HEK293 (cell line): Measurements from ENCODE around the gene UBIAD1.

Experiments used
- CTCF ChIA-PET: fragments of 350-600 bp; formaldehyde crosslinking; extraction: SDS; loops from one replicate; lab custom pipeline; 2021; ENCODE audit warnings: antibody characterized with exemption; lab: Yijun Ruan, JAX
- POLR2A ChIA-PET: fragments of 300-600 bp; formaldehyde crosslinking; extraction: SDS; loops from one replicate; lab custom pipeline; 2020; ENCODE audit warnings: antibody characterized with exemption, inconsistent platforms; lab: Yijun Ruan, JAX
- H3K27ac ChIP-seq: fragments of 200-500 bp; sonication (Bioruptor generic); 2 replicates; pipeline ENCODE4 v1.5.1; 2014; ENCODE audit warnings: low read depth, low read length, control low read depth, inconsistent platforms; ENCODE audit errors: extremely low read depth
- H3K36me3 ChIP-seq, 2 experiments: fragments of 200-500 bp in 1 of 2; sonication (Bioruptor generic) in 1 of 2; 1 replicate in 1 of 2; 2 replicates in 1 of 2; pipeline ENCODE4 v1.5.1; 2014 to 2017; ENCODE audit warnings: inconsistent platforms in 2 of 2, low read length in 2 of 2; ENCODE audit not compliant: control insufficient read depth in 2 of 2, insufficient read depth in 1 of 2
- H3K4me1 ChIP-seq: fragments of 200-500 bp; sonication (Bioruptor generic); 2 replicates; pipeline ENCODE4 v1.5.1; 2014; ENCODE audit warnings: mild to moderate bottlenecking, low read length, inconsistent platforms; ENCODE audit not compliant: control insufficient read depth, insufficient read depth
- H3K4me3 ChIP-seq: 2 replicates; pipeline ENCODE4 v1.5.1; 2011; ENCODE audit warnings: low read depth, mild to moderate bottlenecking, control low read depth, low read length, moderate library complexity
- H3K9me3 ChIP-seq: fragments of 200-500 bp; sonication (Bioruptor generic); 2 replicates; pipeline ENCODE4 v1.5.1; 2014; ENCODE audit warnings: low read depth, low read length, inconsistent platforms; ENCODE audit not compliant: control insufficient read depth, insufficient read depth
- GLIS1 ChIP-seq: fragments of 450-650 bp; formaldehyde crosslinking; IDR thresholded peaks from 2 replicates; pipeline ENCODE4 v1.5.1; 2016; ENCODE audit warnings: missing biosample characterization, missing genetic modification characterization
- HOXA7 ChIP-seq: sonication (generic); formaldehyde crosslinking; IDR thresholded peaks from 2 replicates; pipeline ENCODE4 v1.8.1; 2022; ENCODE audit warnings: missing genetic modification reagents, borderline replicate concordance
- KLF9 ChIP-seq: fragments of 450-650 bp; formaldehyde crosslinking; IDR thresholded peaks from 2 replicates; pipeline ENCODE4 v1.5.1; 2016; ENCODE audit warnings: missing biosample characterization, missing genetic modification characterization, low read depth
- OVOL3 ChIP-seq: fragments of 450-650 bp; formaldehyde crosslinking; IDR thresholded peaks from 2 replicates; pipeline ENCODE4 v1.5.1; 2016; ENCODE audit warnings: missing biosample characterization, missing genetic modification characterization
- ZBTB21 ChIP-seq: fragments of 450-650 bp; formaldehyde crosslinking; IDR thresholded peaks from 2 replicates; pipeline ENCODE4 v1.5.1; 2017; ENCODE audit warnings: missing biosample characterization, missing genetic modification characterization
- ZBTB26 ChIP-seq: fragments of 450-650 bp; formaldehyde crosslinking; optimal IDR thresholded peaks from 2 replicates; pipeline ENCODE3; 2016; ENCODE audit warnings: missing biosample characterization, mild to moderate bottlenecking, missing genetic modification characterization
- ZBTB8A ChIP-seq: fragments of 450-650 bp; formaldehyde crosslinking; IDR thresholded peaks from 2 replicates; pipeline ENCODE4 v1.5.1; 2016; ENCODE audit warnings: missing biosample characterization, missing genetic modification characterization
- ZEB2 ChIP-seq: fragments of 450-650 bp; formaldehyde crosslinking; IDR thresholded peaks from 2 replicates; pipeline ENCODE4 v1.5.1; 2016; ENCODE audit warnings: missing biosample characterization, missing genetic modification characterization
- ZFHX2 ChIP-seq: fragments of 450-650 bp; formaldehyde crosslinking; conservative IDR thresholded peaks from 2 replicates; pipeline ENCODE4 v1.5.1; 2016; ENCODE audit warnings: missing biosample characterization, missing genetic modification characterization
- ZFP41 ChIP-seq: fragments of 450-650 bp; formaldehyde crosslinking; IDR thresholded peaks from 2 replicates; pipeline ENCODE4 v1.5.1; 2016; ENCODE audit warnings: missing biosample characterization, missing genetic modification characterization, borderline replicate concordance
- ZNF10 ChIP-seq: fragments of 450-650 bp; formaldehyde crosslinking; IDR thresholded peaks from 2 replicates; pipeline ENCODE4 v1.5.1; 2017; ENCODE audit warnings: missing biosample characterization, missing genetic modification characterization
- ZNF114 ChIP-seq: fragments of 450-650 bp; formaldehyde crosslinking; IDR thresholded peaks from 2 replicates; pipeline ENCODE4 v1.5.0; 2017; ENCODE audit warnings: missing biosample characterization, missing genetic modification characterization
- ZNF121 ChIP-seq: fragments of 450-650 bp; formaldehyde crosslinking; IDR thresholded peaks from 2 replicates; pipeline ENCODE4 v1.5.1; 2016; ENCODE audit warnings: missing biosample characterization, missing genetic modification characterization
- ZNF211 ChIP-seq: fragments of 450-650 bp; formaldehyde crosslinking; IDR thresholded peaks from 2 replicates; pipeline ENCODE4 v1.5.1; 2016; ENCODE audit warnings: low read depth, missing biosample characterization, missing genetic modification characterization
- ZNF248 ChIP-seq: fragments of 450-650 bp; formaldehyde crosslinking; IDR thresholded peaks from 2 replicates; pipeline ENCODE4 v1.5.1; 2017; ENCODE audit warnings: missing biosample characterization, missing genetic modification characterization
- ZNF311 ChIP-seq: fragments of 450-650 bp; formaldehyde crosslinking; IDR thresholded peaks from 2 replicates; pipeline ENCODE4 v1.5.1; 2017; ENCODE audit warnings: missing biosample characterization, missing genetic modification characterization, borderline replicate concordance
- ZNF324 ChIP-seq: fragments of 450-650 bp; formaldehyde crosslinking; IDR thresholded peaks from 2 replicates; pipeline ENCODE4 v1.5.1; 2016; ENCODE audit warnings: missing biosample characterization, missing genetic modification characterization
- ZNF335 ChIP-seq: fragments of 450-650 bp; formaldehyde crosslinking; conservative IDR thresholded peaks from 2 replicates; pipeline ENCODE4 v1.5.1; 2016; ENCODE audit warnings: missing biosample characterization, missing genetic modification characterization
- ZNF341 ChIP-seq: fragments of 450-650 bp; formaldehyde crosslinking; IDR thresholded peaks from 2 replicates; pipeline ENCODE4; 2016; ENCODE audit warnings: low read depth, missing biosample characterization, missing genetic modification characterization
- ZNF404 ChIP-seq: fragments of 450-650 bp; formaldehyde crosslinking; IDR thresholded peaks from 2 replicates; pipeline ENCODE4 v1.5.1; 2017; ENCODE audit warnings: missing biosample characterization, missing genetic modification characterization
- ZNF521 ChIP-seq: fragments of 450-650 bp; formaldehyde crosslinking; IDR thresholded peaks from 2 replicates; pipeline ENCODE4 v1.5.1; 2017; ENCODE audit warnings: missing biosample characterization, mild to moderate bottlenecking, missing genetic modification characterization
- ZNF529 ChIP-seq: fragments of 450-650 bp; formaldehyde crosslinking; IDR thresholded peaks from 2 replicates; pipeline ENCODE4 v1.5.1; 2017; ENCODE audit warnings: missing genetic modification characterization, missing biosample characterization; ENCODE audit not compliant: insufficient replicate concordance
- ZNF544 ChIP-seq: fragments of 450-650 bp; formaldehyde crosslinking; IDR thresholded peaks from 2 replicates; pipeline ENCODE4 v1.5.0; 2017; ENCODE audit warnings: missing biosample characterization, missing genetic modification characterization
- ZNF555 ChIP-seq: fragments of 450-650 bp; formaldehyde crosslinking; conservative IDR thresholded peaks from 2 replicates; pipeline ENCODE4 v1.5.1; 2017; ENCODE audit warnings: missing biosample characterization, mild to moderate bottlenecking, missing genetic modification characterization, inconsistent platforms
- ZNF561 ChIP-seq: fragments of 450-650 bp; IDR thresholded peaks from 2 replicates; pipeline ENCODE4 v1.5.1; 2018; ENCODE audit warnings: missing biosample characterization, missing genetic modification characterization, borderline replicate concordance
- ZNF692 ChIP-seq: fragments of 450-650 bp; formaldehyde crosslinking; IDR thresholded peaks from 2 replicates; pipeline ENCODE4 v1.5.1; 2016; ENCODE audit warnings: missing biosample characterization, missing genetic modification characterization
- ZNF707 ChIP-seq: fragments of 450-650 bp; formaldehyde crosslinking; IDR thresholded peaks from 2 replicates; pipeline ENCODE4 v1.5.1; 2016; ENCODE audit warnings: missing biosample characterization, missing genetic modification characterization
- ZNF792 ChIP-seq: fragments of 450-650 bp; formaldehyde crosslinking; IDR thresholded peaks from 2 replicates; pipeline ENCODE4 v1.5.1; 2016; ENCODE audit warnings: missing biosample characterization, missing genetic modification characterization
- ZNF843 ChIP-seq: fragments of 450-650 bp; formaldehyde crosslinking; IDR thresholded peaks from 2 replicates; pipeline ENCODE4 v1.5.1; 2016; ENCODE audit warnings: missing biosample characterization, missing genetic modification characterization

The UBIAD1 gene

GRCh38 chr1:11279630-11280029, 6.6 kb downstream of the UBIAD1 start:
- Histone ChIP-seq H3K4me1 (no peaks in the 10 kb centered on the region), H3K36me3 (peaks cover 4 to 62% of the 10 kb centered on the region in 2 experiments; a peak in 2 of 3 replicates), H3K4me3 (no peak overlapping the region), H3K27ac (no peak overlapping the region), H3K9me3 (no peaks in the 10 kb centered on the region)
- ChIA-PET CTCF (interaction anchor here (0.7 to 1.1 kb wide), 2 partner anchors 38 to 199 kb away, joined by 3 read pairs; no protein-coding TSS in a partner anchor), POLR2A (interaction anchor here (1.2 kb wide), 1 partner anchor 17 kb away, joined by 4 read pairs; the partner anchor contains the start of gene MTOR)
- TF ChIP-seq ZNF248 (tag by site-specific recombination) (no peak), GLIS1 (tag by site-specific recombination) (no peak), OVOL3 (tag by site-specific recombination) (no peak), ZBTB8A (no peak), ZNF555 (tag by site-specific recombination) (no peak), ZBTB21 (tag by site-specific recombination) (no peak), KLF9 (tag by site-specific recombination) (no peak), ZNF335 (tag by site-specific recombination) (0 out of 2 replicates have a peak, but pooled peaks have one; percentile 3)

- Histone ChIP-seq H3K27ac (no peak overlapping the region), H3K36me3 (peaks cover under 1 to 63% of the 10 kb centered on the region in 2 experiments; a peak in 2 of 3 replicates), H3K4me3 (no peak overlapping the region), H3K9me3 (no peaks in the 10 kb centered on the region), H3K4me1 (no peaks in the 10 kb centered on the region)
- ChIA-PET CTCF (interaction anchor here (0.6 to 1.7 kb wide), 3 partner anchors 39 to 612 kb away, joined by 3 to 5 read pairs (median 3); no protein-coding TSS in a partner anchor), POLR2A (interaction anchor here (0.5 to 1.2 kb wide), 2 partner anchors 18 to 37 kb away, joined by 4 to 6 read pairs; partner anchors contain the start of gene MTOR)
- TF ChIP-seq ZNF707 (tag by site-specific recombination) = no peak
- TF ChIP-seq ZNF324 (tag by site-specific recombination) = no peak
- no peak for TF ChIP-seq ZNF114 (tag by site-specific recombination)
- TF ChIP-seq ZNF10 (tag by site-specific recombination) = peak; percentile 64
Observed at GRCh38 chr1:11280719-11281376, 7.8 kb downstream of the UBIAD1 start.

GRCh38 chr1:11281518-11282331, 8.7 kb downstream of the UBIAD1 start:
- POLR2A ChIA-PET = interaction anchor here (0.5 to 2.1 kb wide), 4 partner anchors 8 to 789 kb away, joined by 4 to 6 read pairs (median 5); partner anchors contain the start of gene MTOR
- H3K36me3 ChIP-seq = peaks cover 0 to 63% of the 10 kb centered on the region in 2 experiments; a peak in 2 of 3 replicates
- no peak overlapping the region for H3K4me3 ChIP-seq
- H3K27ac ChIP-seq = no peak overlapping the region
- no peaks in the 10 kb centered on the region for H3K9me3 ChIP-seq
- CTCF ChIA-PET = interaction anchor here (0.6 to 1.7 kb wide), 4 partner anchors 38 to 611 kb away, joined by 3 to 5 read pairs (median 3); no protein-coding TSS in a partner anchor
- H3K4me1 ChIP-seq = no peaks in the 10 kb centered on the region
- TF ChIP-seq ZEB2 (tag by site-specific recombination) = 0 out of 2 replicates have a peak, but pooled peaks have one; percentile 21
- TF ChIP-seq ZFHX2 (tag by site-specific recombination) = no peak
- TF ChIP-seq ZNF529 (tag by site-specific recombination) = no peak
- TF ChIP-seq HOXA7 (CRISPR knock-in tag) = no peak
- no peak for TF ChIP-seq ZBTB26 (tag by site-specific recombination)
- TF ChIP-seq ZNF544 (tag by site-specific recombination) = no peak
- TF ChIP-seq ZNF121 = no peak
- TF ChIP-seq ZNF341 = no peak
- no peak for TF ChIP-seq ZNF692
- no peak for TF ChIP-seq ZNF521 (tag by site-specific recombination)
- no peak for TF ChIP-seq ZNF792 (tag by site-specific recombination)
- no peak for TF ChIP-seq ZFP41 (tag by site-specific recombination)
- TF ChIP-seq ZNF404 (tag by site-specific recombination) = no peak
- TF ChIP-seq ZNF114 (tag by site-specific recombination) = no peak
- no peak for TF ChIP-seq ZNF211 (tag by site-specific recombination)
- TF ChIP-seq ZNF561 (tag by site-specific recombination) = no peak
- no peak for TF ChIP-seq ZNF311 (tag by site-specific recombination)
- no peak for TF ChIP-seq ZNF843 (tag by site-specific recombination)
